Adipose tissue (tissue), 3 donors: ENCODE data around the gene THBS1. TPM values are rescaled to one million over a fixed set of nuclear protein-coding genes. Genes with fewer than 3 reads are reported as not detected.

Experiments
- H3K27ac ChIP-seq: one replicate; pipeline ENCODE4 v1.5.1; 2013; ENCODE audit warnings: low read depth, low read length
- WGBS, 3 donors: extraction: QIAGEN DNeasy Blood & Tissue Kit; methylation state at CpG; one replicate each; pipeline ENCODE4 v1.1.7; 2013; 5-methylcytosine and 5-hydroxymethylcytosine counted together
- polyA plus RNA-seq, 3 donors: library from polyadenylated mRNA; stranded (reverse); fragments of 200-250 nt; gene quantifications; one replicate each; pipeline ENCODE4 v1.2.3, GENCODE V29; 2013
- donor health status: healthy with polysubstance abuse.
- donor health status: Bipolar disorder and iron deficiency.
- donor health status: healthy.

THBS1 gene
- polyA plus RNA-seq, 3 donors, result 44.6 to 868 (median 169) TPM

GRCh38 chr15:39621976-39622375, 41.1 kb downstream of the THBS1 start:
- H3K27ac ChIP-seq, result no peak overlapping the region
- 77 to 90% (median 83%) methylated on average over 1 of the region's 1 CpG for WGBS, 3 donors

GRCh38 chr15:39622660-39623516, 42.0 kb downstream of the THBS1 start:
- WGBS, 3 donors, result 67 to 87% (median 82%) methylated on average over 6 of the region's 6 CpGs
- no peak overlapping the region for H3K27ac ChIP-seq

GRCh38 chr15:39623529-39623931, 42.7 kb downstream of the THBS1 start:
- WGBS, 3 donors, result 79 to 80% (median 79%) methylated on average over 4 of the region's 4 CpGs
- no peak overlapping the region for H3K27ac ChIP-seq

- H3K27ac ChIP-seq, result no peak overlapping the region
These were observed 43.9 kb downstream of the THBS1 start for GRCh38 chr15:39624806-39625205.

GRCh38 chr15:39625451-39625850, 44.6 kb downstream of the THBS1 start:
- no peak overlapping the region for H3K27ac ChIP-seq
- 73 to 96% (median 76%) methylated on average over 4 of the region's 4 CpGs for WGBS, 3 donors

More at GRCh38 chr15:39624806-39625205, 43.9 kb downstream of the THBS1 start:
- 34 to 75% (median 37%) methylated on average over 6 of the region's 6 CpGs for WGBS, 3 donors

- H3K27ac ChIP-seq, result no peak overlapping the region
These were observed 45.0 kb downstream of the THBS1 start for GRCh38 chr15:39625856-39626255.

- WGBS, 3 donors, result 74 to 97% (median 86%) methylated on average over 3 of the region's 3 CpGs
- H3K27ac ChIP-seq, result no peak overlapping the region
These were observed 46.7 kb downstream of the THBS1 start for GRCh38 chr15:39627451-39628143.

- H3K27ac ChIP-seq, result no peak overlapping the region
- 40 to 82% (median 82%) methylated on average over 5 of the region's 5 CpGs for WGBS, 3 donors
These were observed 47.2 kb downstream of the THBS1 start for GRCh38 chr15:39628144-39628508.

GRCh38 chr15:39628546-39629257, 47.8 kb downstream of the THBS1 start:
- H3K27ac ChIP-seq, result peak overlapping the region; percentile 56
- WGBS, 3 donors, result 65 to 73% (median 72%) methylated on average over 9 of the region's 9 CpGs

GRCh38 chr15:39629371-39629770, 48.5 kb downstream of the THBS1 start:
- 51 to 74% (median 52%) methylated on average over 5 of the region's 5 CpGs for WGBS, 3 donors
- peak overlapping the region; percentile 56 for H3K27ac ChIP-seq

GRCh38 chr15:39629906-39630305, 49.0 kb downstream of the THBS1 start:
- WGBS, 3 donors, result 86 to 89% (median 87%) methylated on average over 3 of the region's 3 CpGs
- no peak overlapping the region for H3K27ac ChIP-seq

GRCh38 chr15:39631357-39631756, 50.5 kb downstream of the THBS1 start:
- 92 to 97% (median 96%) methylated on average over 3 of the region's 3 CpGs for WGBS, 3 donors
- H3K27ac ChIP-seq, result no peak overlapping the region

GRCh38 chr15:39638041-39638440, 57.2 kb downstream of the THBS1 start:
- WGBS, 3 donors, result 91 to 96% (median 92%) methylated on average over 1 of the region's 1 CpG
- H3K27ac ChIP-seq, result no peak overlapping the region

GRCh38 chr15:39639037-39639436, 58.2 kb downstream of the THBS1 start:
- WGBS, 3 donors, result 84 to 100% (median 97%) methylated on average over 1 of the region's 1 CpG
- no peak overlapping the region for H3K27ac ChIP-seq

GRCh38 chr15:39640665-39641064, 59.8 kb downstream of the THBS1 start:
- WGBS, 3 donors, result 71 to 79% (median 77%) methylated on average over 3 of the region's 3 CpGs
- no peak overlapping the region for H3K27ac ChIP-seq

GRCh38 chr15:39641191-39641889, 60.5 kb downstream of the THBS1 start:
- WGBS, 3 donors, result 79 to 88% (median 80%) methylated on average over 11 of the region's 11 CpGs
- H3K27ac ChIP-seq, result no peak overlapping the region

GRCh38 chr15:39642011-39642640, 61.2 kb downstream of the THBS1 start:
- no peak overlapping the region for H3K27ac ChIP-seq
- WGBS, 3 donors, result 50 to 58% (median 57%) methylated on average over 5 of the region's 5 CpGs

GRCh38 chr15:39643727-39644126, 62.8 kb downstream of the THBS1 start:
- no peak overlapping the region for H3K27ac ChIP-seq
- 74 to 94% (median 93%) methylated on average over 1 of the region's 1 CpG for WGBS, 3 donors
